Subcutaneous adipose tissue (tissue), 4 donors: Measurements from ENCODE around the gene PDE2A. TPM values are rescaled to one million over a fixed set of nuclear protein-coding genes. Genes with fewer than 3 reads are reported as not detected.

ENCODE experiments used
- CTCF ChIP-seq: fragments of 450-650 bp; IDR thresholded peaks from one replicate; pipeline ENCODE4 v1.5.1; 2016; ENCODE audit warnings: low read depth, mild to moderate bottlenecking, control low read depth, antibody characterized with exemption, moderate library complexity
- total RNA-seq, 4 donors: library from RNA; depleted of rRNA; stranded (reverse); fragments of >200 nt; gene quantifications; one replicate each; pipeline ENCODE4 v1.1.0, GENCODE V29; 2016

PDE2A gene
- total RNA-seq, 4 donors from 2014 or later: 51.2 to 325 (median 74.5) TPM

- TF ChIP-seq CTCF: no peak
Measured at GRCh38 chr11:72665911-72666472, 8.2 kb downstream of the PDE2A start.

- no peak for TF ChIP-seq CTCF
Measured at GRCh38 chr11:72662036-72662435, 12.2 kb downstream of the PDE2A start.

GRCh38 chr11:72661486-72661885 lies 12.7 kb downstream of the PDE2A start:
- no peak for TF ChIP-seq CTCF

GRCh38 chr11:72658989-72659640 lies 15.1 kb downstream of the PDE2A start:
- no peak for TF ChIP-seq CTCF

GRCh38 chr11:72657411-72658100 lies 16.7 kb downstream of the PDE2A start:
- TF ChIP-seq CTCF: no peak

- TF ChIP-seq CTCF: no peak
Measured at GRCh38 chr11:72655896-72656464, 18.2 kb downstream of the PDE2A start.

GRCh38 chr11:72655014-72655413 lies 19.2 kb downstream of the PDE2A start:
- no peak for TF ChIP-seq CTCF
